ENCODE results near the gene FAM193B.

- TF ChIP-seq POLR2A (IDR thresholded peaks at IDR 0.05; ENCODE audit: low read depth, low read length) (no peak), TAF1 (IDR thresholded peaks at IDR 0.05; ENCODE audit: borderline replicate concordance, low read depth, low read length) (no peak)
Measured at GRCh38 chr5:177477701-177478477, 76.5 kb downstream of the FAM193B start.
